Testis (tissue), 2 donors: ENCODE data around the gene HLF.

ENCODE experiments used
- CTCF ChIP-seq, 3 experiments: fragments of 450-650 bp in 2 of 3; fragments of 200-600 bp in 1 of 3; sonication (generic) in 1 of 3; IDR thresholded peaks; one replicate each; pipeline ENCODE4 v1.5.1; 2016 to 2019; ENCODE audit warnings: antibody characterized with exemption in 3 of 3, mild to moderate bottlenecking in 2 of 3, moderate library complexity in 1 of 3
- POLR2A ChIP-seq: fragments of 450-650 bp; IDR thresholded peaks from one replicate; pipeline ENCODE4 v1.6.1; 2017; ENCODE audit warnings: antibody characterized with exemption, mild to moderate bottlenecking, moderate library complexity

- TF ChIP-seq POLR2A (no peak), CTCF (IDR thresholded peaks at IDR 0.05) (no peak)
Observed at GRCh38 chr17:55300479-55301290, 35.9 kb downstream of the HLF start.
